MM.1S (cell line): ENCODE results near the gene KCNJ16.

Source experiments
- DNase-seq: peaks from one replicate; pipeline ENCODE4 v3.0.0-alpha.2; 2015
- H2AFZ ChIP-seq: fragments of 300-600 bp; sonication (generic); 2 replicates; pipeline ENCODE4 v1.6.0; 2016; ENCODE audit warnings: antibody characterized with exemption, low read length
- H3F3A ChIP-seq: fragments of 300-600 bp; sonication (generic); 2 replicates; pipeline ENCODE4 v1.6.1; 2016; ENCODE audit warnings: mild to moderate bottlenecking, antibody characterized with exemption, low read length, moderate library complexity, mixed read lengths; ENCODE audit not compliant: insufficient read depth
- H3K27ac ChIP-seq: fragments of 300-600 bp; sonication (generic); 2 replicates; pipeline ENCODE4 v1.5.1; 2016; ENCODE audit warnings: mild to moderate bottlenecking, low read length
- H3K27me3 ChIP-seq: fragments of 300-600 bp; sonication (generic); replicated peaks from 2 replicates; pipeline ENCODE4 v1.6.0; 2016; ENCODE audit warnings: low read length; ENCODE audit not compliant: insufficient read depth
- H3K36me3 ChIP-seq: fragments of 300-600 bp; sonication (generic); replicated peaks from 2 replicates; pipeline ENCODE4 v1.6.1; 2016; ENCODE audit warnings: mild to moderate bottlenecking, low read length, mixed read lengths; ENCODE audit not compliant: insufficient read depth
- H3K4me1 ChIP-seq: fragments of 300-600 bp; sonication (generic); 2 replicates; pipeline ENCODE4 v1.6.1; 2016; ENCODE audit warnings: low read length, mixed read lengths
- H3K4me2 ChIP-seq: fragments of 300-600 bp; sonication (generic); 2 replicates; pipeline ENCODE4 v1.6.0; 2016; ENCODE audit warnings: low read depth, low read length
- H3K4me3 ChIP-seq: fragments of 300-600 bp; sonication (generic); 2 replicates; pipeline ENCODE4 v1.5.1; 2016; ENCODE audit warnings: low read length, mixed read lengths
- H3K79me2 ChIP-seq: fragments of 300-600 bp; sonication (generic); 2 replicates; pipeline ENCODE4 v1.6.1; 2016; ENCODE audit warnings: mixed run types, low read length, mixed read lengths
- H3K9ac ChIP-seq: fragments of 300-600 bp; sonication (generic); 2 replicates; pipeline ENCODE4 v1.6.1; 2016; ENCODE audit warnings: low read length, mixed read lengths
- H3K9me2 ChIP-seq: fragments of 300-600 bp; sonication (generic); replicated peaks from 2 replicates; pipeline ENCODE4 v1.6.1; 2016; ENCODE audit warnings: mild to moderate bottlenecking, low read length, mixed read lengths; ENCODE audit not compliant: insufficient read depth
- H3K9me3 ChIP-seq: fragments of 300-600 bp; sonication (generic); replicated peaks from 2 replicates; pipeline ENCODE4 v1.6.1; 2016; ENCODE audit warnings: mild to moderate bottlenecking, low read length, mixed read lengths; ENCODE audit not compliant: insufficient read depth
- H4K20me1 ChIP-seq: fragments of 300-600 bp; sonication (generic); 2 replicates; pipeline ENCODE4 v1.6.1; 2016; ENCODE audit warnings: mild to moderate bottlenecking, low read length, moderate library complexity, mixed read lengths; ENCODE audit not compliant: insufficient read depth
- CTCF ChIP-seq: fragments of 300-600 bp; sonication (generic); IDR thresholded peaks from 2 replicates; pipeline ENCODE4 v1.5.1; 2016; ENCODE audit warnings: antibody characterized with exemption, low read length, mixed read lengths
- EZH2 ChIP-seq: fragments of 300-600 bp; sonication (generic); optimal IDR thresholded peaks from 2 replicates; pipeline ENCODE3; 2017; ENCODE audit warnings: low read depth, mild to moderate bottlenecking, antibody characterized with exemption, low read length, mixed read lengths
- EZH2phosphoT487 ChIP-seq: fragments of 300-600 bp; sonication (generic); IDR thresholded peaks from 2 replicates; pipeline ENCODE4 v1.6.1; 2018; ENCODE audit warnings: antibody characterized with exemption, low read length

KCNJ16 gene

GRCh38 chr17:70102531-70102930 lies 27.5 kb downstream of the KCNJ16 start:
- Histone ChIP-seq H3K36me3 (no peaks in the 10 kb centered on the region), H3K27me3 (no peaks in the 10 kb centered on the region), H3K79me2 (no peaks in the 10 kb centered on the region), H4K20me1 (no peaks in the 10 kb centered on the region), H3K27ac (no peak overlapping the region), H2AFZ (no peak overlapping the region), H3K4me1 (no peaks in the 10 kb centered on the region), H3K9me3 (no peaks in the 10 kb centered on the region), H3K4me2 (no peak overlapping the region), H3K4me3 (no peak overlapping the region), H3F3A (no peaks in the 10 kb centered on the region), H3K9me2 (no peaks in the 10 kb centered on the region), H3K9ac (no peak overlapping the region)
- TF ChIP-seq EZH2, result no peak
- TF ChIP-seq CTCF, result no peak
- no peak for TF ChIP-seq EZH2phosphoT487
- no peak for DNase-seq

DNA sequence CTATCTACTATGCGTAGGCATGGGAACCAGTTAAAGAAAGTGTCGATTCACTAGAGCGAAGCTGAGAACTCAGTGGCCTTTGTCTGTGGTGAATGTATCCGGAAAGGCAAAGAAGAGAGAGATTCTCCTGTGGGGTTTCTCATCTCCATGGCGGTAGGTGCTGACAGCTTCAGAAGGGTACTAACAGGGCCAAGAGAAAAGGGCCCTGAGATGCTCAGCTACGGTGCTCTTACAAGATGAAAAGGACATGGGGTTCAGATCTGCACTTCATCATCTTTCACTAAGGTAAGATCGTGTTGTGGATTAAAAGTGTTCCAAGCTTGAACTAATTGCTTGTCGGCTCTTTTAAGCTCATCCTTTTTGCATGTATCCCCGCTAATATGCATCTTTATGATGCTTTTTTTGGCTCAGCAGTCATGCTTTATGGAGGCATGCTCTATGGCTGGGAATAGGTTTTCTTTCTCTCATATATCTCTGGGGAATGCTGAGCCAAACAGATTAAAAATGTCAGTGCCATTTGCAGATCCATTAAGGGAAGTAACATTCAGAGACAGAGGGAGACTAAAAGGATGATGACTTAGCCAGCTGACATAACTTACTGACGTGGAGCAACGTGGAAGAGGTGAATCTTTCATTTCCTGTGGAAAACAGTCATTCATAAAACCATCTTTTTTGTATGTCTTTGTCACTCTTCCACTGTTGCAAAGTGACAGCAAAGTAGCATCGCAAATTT lies 29.9 kb downstream of the KCNJ16 start:
- no peak overlapping the region for H3K4me2 ChIP-seq
- no peaks in the 10 kb centered on the region for H3K4me1 ChIP-seq

DNA sequence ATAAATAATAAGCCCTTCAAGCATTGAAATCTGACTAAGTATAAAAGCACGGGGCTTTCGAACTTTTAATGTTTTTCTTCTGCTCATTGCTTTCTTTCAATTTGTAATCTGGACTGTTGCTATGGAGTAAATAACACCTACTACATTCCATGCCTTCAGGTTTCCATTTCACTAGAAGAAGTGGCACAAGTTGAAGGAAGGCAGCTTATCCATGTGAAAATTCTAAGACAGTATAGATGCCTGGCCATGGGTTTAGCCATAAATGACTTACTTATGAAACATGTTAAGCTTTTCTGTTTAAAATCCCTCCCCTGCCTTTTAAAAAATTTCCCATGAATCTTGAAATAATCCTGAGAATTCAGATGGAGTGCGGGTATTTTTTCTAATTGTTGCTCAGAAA lies 30.6 kb downstream of the KCNJ16 start:
- no peak overlapping the region for H2AFZ ChIP-seq
- no peak for DNase-seq
- no peaks in the 10 kb centered on the region for H3K9me3 ChIP-seq
- no peaks in the 10 kb centered on the region for H3F3A ChIP-seq
- H3K4me3 ChIP-seq, result no peak overlapping the region
- no peaks in the 10 kb centered on the region for H3K4me1 ChIP-seq
- H3K9me2 ChIP-seq, result no peaks in the 10 kb centered on the region
- no peak overlapping the region for H3K4me2 ChIP-seq
- no peak overlapping the region for H3K27ac ChIP-seq
- TF ChIP-seq EZH2, result no peak
- TF ChIP-seq CTCF, result no peak
- no peak for TF ChIP-seq EZH2phosphoT487
- H3K79me2 ChIP-seq, result no peaks in the 10 kb centered on the region
- H3K36me3 ChIP-seq, result no peaks in the 10 kb centered on the region
- H4K20me1 ChIP-seq, result no peaks in the 10 kb centered on the region
- H3K9ac ChIP-seq, result no peak overlapping the region
- no peaks in the 10 kb centered on the region for H3K27me3 ChIP-seq

More for the DNA sequence above, 29.9 kb downstream of the KCNJ16 start:
- Histone ChIP-seq H3K27me3 (no peaks in the 10 kb centered on the region), H4K20me1 (no peaks in the 10 kb centered on the region), H2AFZ (no peak overlapping the region), H3K9me2 (no peaks in the 10 kb centered on the region), H3K36me3 (no peaks in the 10 kb centered on the region), H3F3A (no peaks in the 10 kb centered on the region), H3K27ac (no peak overlapping the region), H3K9me3 (no peaks in the 10 kb centered on the region), H3K4me3 (no peak overlapping the region), H3K9ac (no peak overlapping the region), H3K79me2 (no peaks in the 10 kb centered on the region)
- DNase-seq, result no peak
- TF ChIP-seq EZH2 (no peak), CTCF (no peak), EZH2phosphoT487 (no peak)
